GF-D8 (cell line): Measurements from ENCODE around the gene POLDIP2.
A peak's percentile ranks its signal among the peaks of the same experiment; 100 is the strongest.

Experiments used
- DNase-seq: peaks from one replicate; lab custom pipeline; 2025; lab: John Stamatoyannopoulos, UW

Gene POLDIP2

GRCh38 chr17:28335201-28335958, 21.9 kb downstream of the POLDIP2 start, which contains the start of the genes IFT20 and TNFAIP1:
TSS of gene IFT20 (minus strand) at chr17:28335472. CDS start at chr17:28331985, 3,487 bp downstream.
TSS of gene TNFAIP1 (plus strand) at chr17:28335761. CDS start at chr17:28339522, 3,761 bp downstream.
- peak; percentile 90 for DNase-seq

- DNase-seq = no peak
Measured at GRCh38 chr17:28334666-28335200, 22.6 kb downstream of the POLDIP2 start.

- peak; percentile 17 for DNase-seq
Measured at GRCh38 chr17:28334171-28334570, 23.2 kb downstream of the POLDIP2 start.

- no peak for DNase-seq
Measured at GRCh38 chr17:28333083-28333746, 24.1 kb downstream of the POLDIP2 start.

GRCh38 chr17:28331891-28332420, 25.4 kb downstream of the POLDIP2 start:
- no peak for DNase-seq

GRCh38 chr17:28330671-28331070, 26.7 kb downstream of the POLDIP2 start:
- DNase-seq = no peak

- no peak for DNase-seq
Measured at GRCh38 chr17:28328325-28328724, 29.0 kb downstream of the POLDIP2 start.

GRCh38 chr17:28327709-28328108, 29.6 kb downstream of the POLDIP2 start:
- DNase-seq = no peak

- DNase-seq = no peak
Measured at GRCh38 chr17:28327031-28327607, 30.2 kb downstream of the POLDIP2 start.

- DNase-seq = no peak
Measured at GRCh38 chr17:28326114-28326513, 31.2 kb downstream of the POLDIP2 start.

GRCh38 chr17:28325211-28325610, 32.1 kb downstream of the POLDIP2 start:
- no peak for DNase-seq

- no peak for DNase-seq
Measured at GRCh38 chr17:28324781-28325180, 32.5 kb downstream of the POLDIP2 start.

GRCh38 chr17:28324267-28324745, 33.0 kb downstream of the POLDIP2 start:
- no peak for DNase-seq

GRCh38 chr17:28320215-28321061, 36.9 kb downstream of the POLDIP2 start:
- DNase-seq = no peak

GRCh38 chr17:28319598-28319935, 37.8 kb downstream of the POLDIP2 start:
- DNase-seq = no peak

- peak; percentile 73 for DNase-seq
Measured at GRCh38 chr17:28318759-28319597, 38.3 kb downstream of the POLDIP2 start, which contains the start of gene TMEM97. TSS of gene TMEM97 (plus strand) at chr17:28319200. CDS start at chr17:28319240, 40 bp downstream.

- DNase-seq = no peak
Measured at GRCh38 chr17:28317966-28318758, 39.2 kb downstream of the POLDIP2 start.

- DNase-seq = no peak
Measured at GRCh38 chr17:28317099-28317965, 40.0 kb downstream of the POLDIP2 start.
